Endothelial cell of umbilical vein (primary cell): ENCODE data around the gene IL36G. TPM values are rescaled to one million over a fixed set of nuclear protein-coding genes. Genes with fewer than 3 reads are reported as not detected.

ENCODE experiments used
- BruUV-seq: library from RNA; stranded (reverse); fragments of 400-500 nt; replicated peaks from 2 replicates; lab custom pipeline; 2021; lab: Mats Ljungman, UMichigan
- CTCF ChIA-PET: fragments of 300-600, 350-600 bp; sonication (Branson Sonifier 250); formaldehyde crosslinking; loops from one replicate; lab custom pipeline; 2021; ENCODE audit warnings: antibody characterized with exemption, inconsistent platforms; lab: Charles Lee
- POLR2A ChIA-PET: fragments of 300-600, 350-600 bp; sonication (Branson Sonifier 250); formaldehyde crosslinking; loops from one replicate; lab custom pipeline; 2021; ENCODE audit warnings: antibody characterized with exemption, inconsistent platforms; lab: Charles Lee
- DNase-seq: peaks from one replicate; pipeline ENCODE4 v3.0.0-alpha.2; 2011; ENCODE audit warnings: low read depth, low spot score
- FAIRE-seq: peaks from 2 replicates; lab custom pipeline; 2011; peaks lifted over from hg19 to GRCh38; lab: Jason Lieb, UNC
- H2AFZ ChIP-seq: 2 replicates; pipeline ENCODE4 v1.6.0; 2012; ENCODE audit warnings: low read depth, low read length, control low read depth, inconsistent platforms
- H3K27ac ChIP-seq: 2 replicates; pipeline ENCODE4 v1.5.1; 2011; ENCODE audit warnings: low read depth, mild to moderate bottlenecking, control low read depth, low read length, moderate library complexity; ENCODE audit not compliant: insufficient read depth
- H3K27me3 ChIP-seq, 2 experiments: 2 replicates each; pipeline versions ENCODE4 v1.6.0 to v1.6.1; 2011; ENCODE audit warnings: low read length in 2 of 2, mixed read lengths in 1 of 2; ENCODE audit not compliant: control insufficient read depth in 2 of 2, insufficient read depth in 2 of 2
- H3K36me3 ChIP-seq, 2 experiments: 2 replicates in 1 of 2; 3 replicates in 1 of 2; pipeline ENCODE4 v1.5.1; 2011; ENCODE audit warnings: low read length in 2 of 2, mild to moderate bottlenecking in 1 of 2, moderate library complexity in 1 of 2; ENCODE audit not compliant: control insufficient read depth in 2 of 2, insufficient read depth in 2 of 2; ENCODE audit errors: extremely low read depth in 1 of 2
- H3K4me1 ChIP-seq: 3 replicates; pipeline ENCODE4 v1.5.1; 2011; ENCODE audit warnings: mild to moderate bottlenecking, low read length; ENCODE audit not compliant: control insufficient read depth, insufficient read depth; ENCODE audit errors: extremely low read depth
- H3K4me2 ChIP-seq: 2 replicates; pipeline ENCODE4 v1.6.1; 2011; ENCODE audit warnings: low read length, control low read depth, mixed read lengths; ENCODE audit not compliant: insufficient read depth
- H3K4me3 ChIP-seq, 3 experiments: fragments of 200-600 bp in 1 of 3; sonication (generic), shearing (Covaris generic) in 1 of 3; replicated peaks in 1 of 3; 2 replicates each; pipeline ENCODE4 v1.5.1; 2011 to 2016; ENCODE audit warnings: control low read depth in 3 of 3, low read length in 3 of 3, mild to moderate bottlenecking in 2 of 3, inconsistent platforms in 1 of 3, low read depth in 1 of 3, moderate library complexity in 1 of 3; ENCODE audit not compliant: insufficient read depth in 1 of 3
- H3K79me2 ChIP-seq: 2 replicates; pipeline ENCODE4 v1.6.0; 2012; ENCODE audit warnings: low read length, inconsistent platforms; ENCODE audit not compliant: control insufficient read depth, insufficient read depth
- H3K9ac ChIP-seq: replicated peaks from 2 replicates; pipeline ENCODE3; 2011; ENCODE audit warnings: low read length, control low read depth; ENCODE audit not compliant: insufficient read depth; ENCODE audit errors: extremely low read depth
- H3K9me1 ChIP-seq: replicated peaks from 3 replicates; pipeline ENCODE4 v1.6.0; 2011; ENCODE audit warnings: mild to moderate bottlenecking, low read length; ENCODE audit not compliant: control insufficient read depth, insufficient read depth; ENCODE audit errors: extremely low read depth
- H3K9me3 ChIP-seq: replicated peaks from 2 replicates; pipeline ENCODE4 v1.5.1; 2012; ENCODE audit warnings: low read length, inconsistent platforms; ENCODE audit not compliant: control insufficient read depth, insufficient read depth
- H4K20me1 ChIP-seq: replicated peaks from 2 replicates; pipeline ENCODE3; 2011; ENCODE audit warnings: mild to moderate bottlenecking, low read length; ENCODE audit not compliant: control insufficient read depth, insufficient read depth; ENCODE audit errors: extremely low read depth
- CTCF ChIP-seq, 2 donors: IDR thresholded peaks; 1 replicate in 1 of 2; 2 replicates in 1 of 2; pipeline ENCODE4 v1.5.1; 2011; ENCODE audit warnings: low read length in 2 of 2, mild to moderate bottlenecking in 2 of 2, moderate library complexity in 2 of 2, control low read depth in 1 of 2, inconsistent platforms in 1 of 2, low read depth in 1 of 2; ENCODE audit not compliant: insufficient read depth in 1 of 2; ENCODE audit errors: extremely low read depth in 1 of 2
- MAX ChIP-seq: IDR thresholded peaks from 2 replicates; pipeline ENCODE4 v1.6.1; 2011; ENCODE audit not compliant: insufficient read depth, insufficient read length
- MYC ChIP-seq: IDR thresholded peaks from one replicate; pipeline ENCODE4 v1.6.1; 2011; ENCODE audit warnings: mild to moderate bottlenecking, low read depth, low read length
- dilution Hi-C: fragments of 300-500 bp; cut with MboI; formaldehyde crosslinking; loops from one replicate; pipeline ENCODE4 v1.15.0; 2019; ENCODE audit warnings: low sequenced_read_pairs; ENCODE audit not compliant: extremely low pct_ligation_motif_present
- intact Hi-C: fragments of 100-400 bp; cut with micrococcal nuclease; formaldehyde crosslinking; loops from one replicate; pipeline ENCODE4 v1.10.0; 2022
- polyA plus RNA-seq, 4 experiments: library from polyadenylated mRNA; depleted of rRNA in 3 of 4; stranded (reverse) in 3 of 4; unstranded in 1 of 4; fragments of >200 nt; gene quantifications; 2 replicates each; pipeline versions ENCODE4 v1.2.1 to v1.2.3, GENCODE V29; 2011 to 2012; ENCODE audit warnings: missing spikeins in 1 of 4
- total RNA-seq: library from RNA; stranded (reverse); gene quantifications from 2 replicates; pipeline ENCODE4 v1.2.3, GENCODE V29; 2021

IL36G gene
- total and polyA plus RNA-seq, 2 donors (not counting 3 experiments of a cell fraction or from before 2014, with no cell fraction given) = not detected

GRCh38 chr2:112958428-112959108, 19.2 kb upstream of the IL36G start:
- Histone ChIP-seq H3K79me2 (no peaks in the 10 kb centered on the region), H4K20me1 (no peaks in the 10 kb centered on the region), H3K9me1 (no peaks in the 10 kb centered on the region), H3K4me2 (no peak overlapping the region), H3K27ac (no peak overlapping the region), H3K27me3 (peaks cover 15 to 20% of the 10 kb centered on the region in 2 experiments), H3K4me3 (no peak overlapping the region), H2AFZ (no peak overlapping the region), H3K36me3 (no peaks in the 10 kb centered on the region), H3K4me1 (no peaks in the 10 kb centered on the region), H3K9me3 (no peaks in the 10 kb centered on the region), H3K9ac (no peak overlapping the region)
- DNase-seq (peak; percentile 51), FAIRE-seq (peak; percentile 91)
- ChIA-PET CTCF (interaction anchor here (0.5 to 3.3 kb wide), 27 partner anchors 9 to 358 kb away, joined by 3 to 39 read pairs (median 5); no protein-coding TSS in a partner anchor), POLR2A (no interaction called here)
- intact Hi-C loops = loop anchor here (5.0 kb wide), 1 partner anchor 356 kb away; no protein-coding TSS in a partner anchor
- dilution Hi-C loops = no loop called here
- BruUV-seq = no TSS peak
- peak; percentile 84 to 90 for TF ChIP-seq CTCF (IDR thresholded peaks at IDR 0.05; ENCODE audit: extremely low read depth in 1 of 2, insufficient read depth in 1 of 2, low read depth in 1 of 2, low read length in 2 of 2)
- TF ChIP-seq MYC = no peak
- TF ChIP-seq MAX = no peak
